Activated T-cell treated with anti-CD3 and anti-CD28 coated beads, Interleukin-2, amount 50 U/mL, for 4 hours (primary cell): Measurements from ENCODE around the gene SIRPB1. TPM values are rescaled to one million over a fixed set of nuclear protein-coding genes. Genes with fewer than 3 reads are reported as not detected.
"Not testable (repeated sequence)": the region's sequence is repeated elsewhere in the genome, so short reads cannot be mapped to it uniquely, and the experiment has no call there.

Experiments
- ATAC-seq, 2 donors: fragments of 200-7000 bp; cut with Tn5 transposase; one replicate each; pipeline ENCODE4 v1.10.0; 2021
- DNase-seq: peaks from one replicate; pipeline ENCODE4 v3.0.0-alpha.2; 2020
- H3K27me3 Mint-ChIP-seq: one replicate; pipeline ENCODE4 v1.8.0; 2021; ENCODE audit warnings: low read depth, mixed read lengths
- H3K36me3 Mint-ChIP-seq: one replicate; pipeline ENCODE4 v1.8.0; 2022; ENCODE audit warnings: mixed read lengths; ENCODE audit not compliant: insufficient read depth
- H3K4me1 Mint-ChIP-seq: one replicate; pipeline ENCODE4 v1.8.0; 2021; ENCODE audit warnings: low read depth, mixed read lengths
- H3K4me3 Mint-ChIP-seq: one replicate; pipeline ENCODE4 v1.8.0; 2021; ENCODE audit warnings: mild to moderate bottlenecking, moderate library complexity, mixed read lengths
- H3K9me3 Mint-ChIP-seq: one replicate; pipeline ENCODE4 v1.8.0; 2021; ENCODE audit warnings: mixed read lengths
- total RNA-seq, 3 donors: library from RNA; stranded (reverse); gene quantifications; one replicate each; pipeline ENCODE4 v1.2.1, GENCODE V29; 2021

SIRPB1 gene
- total RNA-seq, 3 donors from 2014 or later, result 0.34 to 0.78 (median 0.73) TPM

DNA sequence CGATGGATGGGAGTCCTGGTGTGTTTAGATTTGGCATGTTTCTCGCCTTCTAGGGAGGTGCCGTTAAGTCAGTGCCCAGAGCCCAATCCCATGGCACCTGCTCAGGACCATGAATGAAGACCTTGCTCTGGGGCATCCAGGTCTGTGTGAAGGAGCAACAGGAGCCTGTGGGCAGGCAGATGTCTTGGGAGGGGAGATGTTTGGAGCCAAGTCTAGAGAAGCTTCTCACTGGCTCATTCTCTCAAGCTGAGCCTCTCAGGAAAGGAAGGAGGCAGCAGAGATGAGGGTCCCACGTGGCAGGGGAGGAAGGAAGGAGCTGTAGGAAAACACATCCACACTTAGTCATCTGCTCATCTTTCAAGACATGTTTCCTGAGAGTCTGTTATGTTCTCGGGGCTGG, 9.5 kb upstream of the SIRPB1 start:
- H3K27me3 Mint-ChIP-seq, result no peaks in the 10 kb centered on the region
- DNase-seq (no peak), ATAC-seq (no peak)
- H3K4me3 Mint-ChIP-seq, result no peak overlapping the region
- no peaks in the 10 kb centered on the region for H3K9me3 Mint-ChIP-seq
- H3K36me3 Mint-ChIP-seq, result peaks cover 41% of the 10 kb centered on the region
- H3K4me1 Mint-ChIP-seq, result peaks cover 80% of the 10 kb centered on the region

DNA sequence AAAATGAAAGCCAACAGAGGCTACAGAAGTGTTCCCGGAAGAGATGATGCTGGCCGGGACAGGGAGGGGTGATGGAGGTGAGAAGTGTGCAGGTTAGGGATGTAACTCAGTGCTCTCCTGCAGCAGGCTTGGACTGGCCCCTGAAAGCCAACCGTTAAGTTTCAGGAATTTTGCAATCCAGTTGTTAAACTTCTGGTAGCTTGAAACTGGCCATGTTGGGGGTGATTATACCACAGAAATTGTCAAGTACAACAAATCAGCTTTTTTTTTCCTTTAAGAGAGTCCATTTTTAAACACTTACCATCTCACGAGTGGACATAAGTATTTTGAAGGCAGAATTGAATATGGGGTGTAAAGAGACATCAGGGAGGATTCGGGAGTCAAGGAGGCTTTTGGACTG, 8.8 kb upstream of the SIRPB1 start:
- H3K4me1 Mint-ChIP-seq, result peaks cover 83% of the 10 kb centered on the region
- ATAC-seq (no peak), DNase-seq (no peak)
- no peak overlapping the region for H3K4me3 Mint-ChIP-seq
- peaks cover 39% of the 10 kb centered on the region for H3K36me3 Mint-ChIP-seq
- H3K9me3 Mint-ChIP-seq, result no peaks in the 10 kb centered on the region
- no peaks in the 10 kb centered on the region for H3K27me3 Mint-ChIP-seq

DNA sequence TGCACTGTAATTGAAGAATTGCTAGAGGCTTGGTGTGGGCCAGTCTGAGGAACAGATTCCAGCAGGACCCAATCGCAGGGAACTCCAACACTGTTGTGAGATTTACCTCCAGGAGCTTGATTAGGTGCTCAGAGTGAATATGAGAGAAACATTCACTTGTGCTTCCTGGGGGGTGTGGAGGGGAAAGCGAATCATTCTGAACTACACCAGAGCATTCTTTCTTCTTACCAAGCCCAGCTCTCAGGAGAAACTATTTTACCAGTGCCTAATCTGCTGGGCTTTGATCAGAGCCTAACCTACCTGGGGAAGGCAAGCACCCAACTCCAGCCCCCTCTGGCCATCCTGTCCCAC, 7.4 kb upstream of the SIRPB1 start:
- peaks cover 84% of the 10 kb centered on the region for H3K4me1 Mint-ChIP-seq
- no peaks in the 10 kb centered on the region for H3K27me3 Mint-ChIP-seq
- H3K36me3 Mint-ChIP-seq, result peaks cover 34% of the 10 kb centered on the region
- no peak for ATAC-seq
- H3K9me3 Mint-ChIP-seq, result no peaks in the 10 kb centered on the region
- no peak for DNase-seq
- H3K4me3 Mint-ChIP-seq, result no peak overlapping the region

DNA sequence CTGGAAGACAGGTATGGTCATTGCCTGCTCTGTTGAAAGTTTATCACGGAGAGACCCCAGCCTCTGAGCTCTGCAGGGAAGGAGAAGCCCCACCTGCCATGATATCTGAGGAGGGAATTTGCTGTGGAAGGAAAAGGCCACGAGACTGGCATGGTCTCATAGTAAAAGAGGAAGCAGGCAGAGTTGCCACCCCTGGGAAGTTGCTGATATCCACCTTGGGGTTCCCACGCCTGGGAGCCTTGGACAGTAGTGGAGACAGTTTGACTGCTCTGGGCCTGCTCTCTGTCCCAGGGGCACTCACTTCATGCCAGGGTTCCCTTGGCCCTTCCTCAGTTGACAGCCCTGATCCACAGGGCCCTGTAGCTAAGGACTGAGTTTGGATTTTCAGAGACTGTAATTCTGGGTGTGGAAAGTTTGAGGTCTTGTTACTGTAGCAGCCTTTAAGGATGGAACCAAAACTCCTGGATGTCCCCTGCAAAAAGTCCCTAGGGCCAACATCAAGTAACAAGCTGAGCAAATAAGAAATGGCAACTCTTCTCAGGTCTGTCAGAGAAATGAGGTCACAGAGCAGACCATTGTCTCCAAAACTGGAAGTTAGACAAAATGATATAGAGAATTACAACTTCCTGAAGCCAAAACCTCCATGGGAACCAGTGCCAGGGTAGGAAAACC, 6.9 kb upstream of the SIRPB1 start:
- Mint-ChIP-seq H3K9me3 (no peaks in the 10 kb centered on the region), H3K36me3 (peaks cover 34% of the 10 kb centered on the region), H3K4me3 (no peak overlapping the region), H3K4me1 (peaks cover 84% of the 10 kb centered on the region), H3K27me3 (no peaks in the 10 kb centered on the region)
- DNase-seq (no peak), ATAC-seq (no peak)

DNA sequence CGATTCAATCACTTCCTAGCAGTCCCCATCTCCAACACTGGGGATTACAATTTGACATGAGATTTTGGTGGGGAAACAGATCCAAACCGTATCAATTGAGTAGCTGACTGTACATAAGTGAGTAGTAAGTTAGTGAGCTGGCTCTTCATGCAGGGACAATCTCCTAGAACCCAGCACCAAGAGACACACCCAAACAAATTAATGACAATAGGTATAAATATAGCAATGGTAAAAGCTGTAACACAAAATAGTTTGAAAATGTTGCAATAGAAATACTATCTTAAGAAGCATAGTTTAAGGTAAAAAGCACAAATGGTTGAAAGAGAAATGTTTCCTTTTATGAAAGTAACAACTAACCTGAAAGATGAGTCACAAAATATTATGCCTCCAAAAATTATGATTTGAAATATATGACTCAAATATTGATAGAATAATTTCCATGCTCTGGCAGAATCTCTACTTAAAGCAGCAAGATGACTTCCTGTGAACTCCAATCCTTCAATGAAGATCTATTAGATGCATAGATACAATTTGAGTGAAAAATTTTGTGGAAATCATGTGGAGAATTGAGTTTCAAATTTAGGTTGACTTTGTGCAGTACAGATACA, 5.4 kb upstream of the SIRPB1 start:
- no peaks in the 10 kb centered on the region for H3K9me3 Mint-ChIP-seq
- H3K27me3 Mint-ChIP-seq, result no peaks in the 10 kb centered on the region
- ATAC-seq, result peak; percentile 65 to 76
- no peak for DNase-seq
- peaks cover 28% of the 10 kb centered on the region for H3K36me3 Mint-ChIP-seq
- H3K4me1 Mint-ChIP-seq, result peaks cover 93% of the 10 kb centered on the region
- H3K4me3 Mint-ChIP-seq, result peak overlapping the region; percentile 63

DNA sequence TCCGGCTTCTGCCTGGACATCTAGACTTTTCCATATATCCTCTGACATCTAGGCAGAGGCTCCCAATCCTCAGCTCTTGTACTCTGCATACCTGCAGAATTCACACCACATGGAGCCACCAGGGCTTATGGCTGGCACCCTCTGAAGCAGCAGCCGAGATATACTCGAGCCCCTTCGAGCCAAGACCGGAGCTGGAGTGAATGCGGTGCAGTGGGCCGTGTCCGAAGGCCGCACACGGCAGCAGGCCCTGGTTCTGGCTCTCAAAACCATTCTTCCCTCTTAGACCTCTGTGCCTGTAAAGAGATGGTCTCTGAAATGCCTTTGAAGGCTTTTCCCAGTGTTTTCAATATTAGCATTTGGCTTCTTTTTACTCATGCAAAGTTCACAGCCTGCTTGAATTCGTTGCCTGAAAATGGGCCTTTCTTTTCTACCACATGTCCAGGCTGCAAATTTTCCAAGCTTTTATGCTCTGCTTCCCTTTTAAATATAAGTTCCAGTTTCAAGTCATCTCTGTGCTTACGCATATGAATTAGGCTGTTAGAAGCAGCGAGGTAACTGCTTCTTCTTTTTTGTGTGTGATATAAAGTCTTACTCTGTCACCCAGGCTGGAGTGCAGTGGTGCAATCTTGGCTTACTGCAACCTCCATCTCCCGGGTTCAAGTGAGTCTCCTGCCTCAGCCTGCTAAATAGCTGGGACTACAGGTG, 3.8 kb upstream of the SIRPB1 start:
- ATAC-seq (no peak), DNase-seq (no peak)
- H3K4me1 Mint-ChIP-seq, result peaks cover 95% of the 10 kb centered on the region
- H3K4me3 Mint-ChIP-seq, result no peak overlapping the region
- H3K36me3 Mint-ChIP-seq, result peaks cover 13% of the 10 kb centered on the region
- no peaks in the 10 kb centered on the region for H3K27me3 Mint-ChIP-seq
- peaks cover 6% of the 10 kb centered on the region for H3K9me3 Mint-ChIP-seq

DNA sequence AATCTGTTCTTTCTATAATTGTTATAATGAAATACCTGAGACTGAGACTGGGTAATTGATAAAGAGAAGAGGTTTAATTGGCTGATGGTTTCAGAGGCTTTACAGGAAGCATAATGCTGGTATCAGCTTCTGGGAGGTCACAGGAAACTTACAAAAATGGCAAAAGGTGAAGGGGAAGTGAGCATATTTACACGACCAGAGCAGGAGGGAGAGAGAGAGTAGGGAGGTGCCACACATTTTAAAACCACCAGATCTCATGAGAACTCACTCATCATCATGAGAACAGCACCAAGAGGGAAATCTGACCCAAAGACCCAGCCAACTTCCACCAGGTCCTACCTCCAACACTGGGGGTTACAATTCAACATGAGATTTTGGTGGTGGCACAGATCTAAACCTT, 2.6 kb upstream of the SIRPB1 start:
- ATAC-seq, result no peak
- peaks cover 6% of the 10 kb centered on the region for H3K9me3 Mint-ChIP-seq
- H3K36me3 Mint-ChIP-seq, result peaks cover 6% of the 10 kb centered on the region
- H3K4me3 Mint-ChIP-seq, result no peak overlapping the region
- H3K27me3 Mint-ChIP-seq, result no peaks in the 10 kb centered on the region
- peaks cover 86% of the 10 kb centered on the region for H3K4me1 Mint-ChIP-seq
- no peak for DNase-seq

DNA sequence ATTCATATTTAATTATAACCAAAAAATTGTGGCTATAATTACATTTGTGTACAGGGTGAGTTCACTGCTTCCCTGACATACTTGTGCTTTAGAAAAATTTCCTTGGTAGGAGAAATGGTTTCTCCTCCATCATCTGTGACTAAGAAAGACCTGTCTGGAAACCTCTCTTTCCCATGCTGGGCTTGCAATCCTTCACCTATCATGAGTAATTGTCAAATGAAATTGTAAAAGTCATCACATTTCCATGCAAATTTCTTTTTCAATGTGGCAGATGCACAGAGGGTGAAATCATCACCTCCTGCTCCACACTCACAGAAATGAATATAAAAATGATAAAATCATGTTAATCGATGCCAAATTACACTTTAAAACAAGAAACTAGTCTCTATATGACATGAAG, 1.5 kb upstream of the SIRPB1 start:
- no peaks in the 10 kb centered on the region for H3K27me3 Mint-ChIP-seq
- peaks cover 79% of the 10 kb centered on the region for H3K4me1 Mint-ChIP-seq
- DNase-seq (no peak), ATAC-seq (no peak)
- peaks cover 3% of the 10 kb centered on the region for H3K36me3 Mint-ChIP-seq
- H3K4me3 Mint-ChIP-seq, result no peak overlapping the region
- peaks cover 6% of the 10 kb centered on the region for H3K9me3 Mint-ChIP-seq

DNA sequence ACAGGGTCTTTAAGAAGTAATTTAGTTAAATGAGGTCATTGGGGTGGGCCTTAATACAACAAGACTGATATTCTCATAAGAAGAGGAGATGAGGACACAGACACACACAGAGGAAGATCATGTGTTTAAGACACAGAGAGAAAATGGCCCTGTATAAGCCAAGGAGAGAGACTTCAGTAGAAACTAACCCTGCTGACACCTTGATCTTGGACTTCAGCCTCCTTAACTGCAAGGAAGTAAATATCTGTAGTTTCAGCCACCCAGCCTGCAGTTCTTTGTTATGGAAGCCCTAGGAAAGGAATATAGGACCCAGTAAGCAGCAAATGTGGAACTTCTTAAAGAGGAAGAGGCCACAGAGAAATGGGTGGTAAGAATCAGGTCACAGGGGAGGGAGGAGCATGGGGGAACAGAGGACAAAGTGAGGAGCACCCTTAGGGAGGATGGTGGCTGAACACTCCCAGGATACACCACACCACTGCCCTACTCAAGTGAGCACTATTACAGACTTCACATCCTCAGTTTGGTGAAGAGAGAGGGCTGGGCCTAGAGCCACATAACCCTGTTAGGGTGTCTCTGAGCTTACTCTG, 762 bp downstream of the SIRPB1 start:
- H3K4me3 Mint-ChIP-seq, result no peak overlapping the region
- no peak for ATAC-seq

DNA sequence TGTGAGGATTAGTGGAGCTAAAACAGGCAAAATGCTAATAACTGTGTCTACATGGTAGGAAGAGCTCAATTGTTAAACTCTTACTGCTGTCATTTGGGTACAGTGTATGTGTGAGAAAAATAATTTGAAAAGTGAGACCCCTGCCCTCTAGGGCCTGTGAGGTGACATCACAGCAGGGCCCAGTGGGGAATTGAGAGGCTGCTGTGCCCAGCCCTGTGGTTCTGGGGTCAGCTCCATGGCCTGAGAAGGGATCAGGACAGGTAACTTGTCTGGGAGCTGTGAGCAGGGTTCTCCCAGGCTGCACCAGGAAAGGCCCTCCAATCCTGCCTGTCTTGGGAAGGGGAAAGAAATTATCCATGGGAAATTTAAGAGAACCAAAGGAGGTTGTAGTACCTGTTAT, 1.3 kb downstream of the SIRPB1 start:
- ATAC-seq, result no peak
- no peaks in the 10 kb centered on the region for H3K27me3 Mint-ChIP-seq
- H3K36me3 Mint-ChIP-seq, result peaks cover 3% of the 10 kb centered on the region
- no peak overlapping the region for H3K4me3 Mint-ChIP-seq
- DNase-seq, result no peak
- peaks cover 6% of the 10 kb centered on the region for H3K9me3 Mint-ChIP-seq
- H3K4me1 Mint-ChIP-seq, result peaks cover 51% of the 10 kb centered on the region

More for the DNA sequence above, 762 bp downstream of the SIRPB1 start:
- Mint-ChIP-seq H3K36me3 (peaks cover 2% of the 10 kb centered on the region), H3K4me1 (peaks cover 56% of the 10 kb centered on the region), H3K27me3 (no peaks in the 10 kb centered on the region), H3K9me3 (peaks cover 6% of the 10 kb centered on the region)
- no peak for DNase-seq

DNA sequence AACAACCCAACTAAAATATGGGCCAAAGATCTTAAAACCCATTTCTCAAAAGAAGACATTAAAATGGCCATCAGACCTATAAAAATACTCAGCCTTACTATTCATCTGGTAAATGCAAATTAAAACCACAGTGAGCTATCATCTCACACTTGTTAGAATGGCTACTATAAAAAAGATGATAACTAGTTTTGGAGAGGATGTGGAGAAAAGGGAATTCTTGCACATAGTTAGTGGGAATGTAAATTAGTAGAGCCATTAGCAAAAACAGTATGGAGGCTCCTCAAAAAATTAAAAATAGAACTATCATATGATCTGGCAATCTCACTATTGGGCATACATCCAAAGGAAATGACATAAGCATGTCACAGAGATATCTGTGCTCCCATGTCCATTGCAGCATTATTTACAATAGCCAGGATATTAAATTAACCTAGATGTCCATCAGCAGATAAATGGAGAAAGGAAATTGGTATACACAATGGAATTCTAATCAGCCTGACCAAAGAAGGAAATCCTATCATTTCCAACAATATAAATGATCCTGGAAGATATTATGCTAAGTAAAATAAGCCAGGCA, 2.9 kb downstream of the SIRPB1 start:
- H3K4me1 Mint-ChIP-seq, result peaks cover 36% of the 10 kb centered on the region
- ATAC-seq (no peak), DNase-seq (no peak)
- no peak overlapping the region for H3K4me3 Mint-ChIP-seq
- peaks cover 6% of the 10 kb centered on the region for H3K9me3 Mint-ChIP-seq
- peaks cover 3% of the 10 kb centered on the region for H3K36me3 Mint-ChIP-seq
- H3K27me3 Mint-ChIP-seq, result no peaks in the 10 kb centered on the region

DNA sequence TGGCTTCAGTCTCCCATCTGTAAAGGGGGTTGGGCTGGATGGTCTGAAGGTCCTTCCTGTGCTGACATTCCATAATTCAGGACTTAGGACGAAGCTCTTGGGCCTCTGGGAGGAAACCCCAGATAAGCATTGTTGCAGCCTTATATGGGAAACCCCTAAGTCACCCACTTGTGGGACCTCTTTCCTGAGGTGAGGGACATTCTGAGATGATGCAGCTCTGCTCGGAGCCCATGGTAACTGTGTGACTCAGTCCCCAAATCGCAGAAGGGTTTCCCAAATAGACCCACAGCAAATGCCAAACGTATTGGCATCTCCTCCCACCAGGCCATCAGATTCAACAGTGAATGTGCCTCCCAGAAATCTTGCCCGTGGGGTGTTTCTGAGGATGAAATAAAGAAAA, 9.4 kb downstream of the SIRPB1 start:
- H3K36me3 Mint-ChIP-seq, H3K4me3 Mint-ChIP-seq, H3K27me3 Mint-ChIP-seq, H3K4me1 Mint-ChIP-seq, DNase-seq, ATAC-seq, H3K9me3 Mint-ChIP-seq: not testable (repeated sequence)

DNA sequence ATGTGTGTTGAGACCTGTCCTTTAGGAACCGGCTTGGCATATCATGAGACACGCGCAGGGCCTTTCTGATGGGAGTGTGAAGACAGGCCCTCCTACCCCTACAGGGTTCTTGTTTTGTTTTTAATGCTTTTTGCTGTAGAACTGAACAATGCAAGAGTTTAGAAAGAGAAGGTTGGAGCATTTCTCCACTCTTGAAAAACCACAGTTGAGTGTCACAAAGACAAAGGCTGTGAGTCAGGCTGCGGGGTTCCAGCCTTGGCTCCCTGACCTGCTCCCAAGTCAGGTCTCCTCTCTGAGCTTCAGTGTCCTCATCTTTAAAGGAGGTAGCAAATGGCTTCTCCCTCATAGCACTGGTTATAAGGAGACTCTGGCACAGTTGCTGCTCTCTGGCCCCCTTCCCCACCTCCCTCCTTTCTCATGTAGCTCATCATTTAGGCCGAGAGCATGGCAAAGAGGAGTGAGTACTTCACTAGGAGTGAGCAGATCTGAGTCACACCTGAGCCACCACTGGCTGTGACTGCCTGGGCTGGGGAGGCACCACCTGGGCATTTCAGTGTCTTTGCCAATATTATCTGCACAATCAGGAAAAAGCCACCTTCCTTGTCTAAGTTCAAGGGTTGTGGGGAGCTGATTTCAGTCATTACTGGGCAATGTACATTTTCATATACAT, 11.0 kb downstream of the SIRPB1 start:
- not testable (repeated sequence) for H3K4me1 Mint-ChIP-seq, H3K27me3 Mint-ChIP-seq, H3K4me3 Mint-ChIP-seq, H3K36me3 Mint-ChIP-seq, H3K9me3 Mint-ChIP-seq, DNase-seq
- ATAC-seq, result peak in 1 of 2 donors; percentile 27

DNA sequence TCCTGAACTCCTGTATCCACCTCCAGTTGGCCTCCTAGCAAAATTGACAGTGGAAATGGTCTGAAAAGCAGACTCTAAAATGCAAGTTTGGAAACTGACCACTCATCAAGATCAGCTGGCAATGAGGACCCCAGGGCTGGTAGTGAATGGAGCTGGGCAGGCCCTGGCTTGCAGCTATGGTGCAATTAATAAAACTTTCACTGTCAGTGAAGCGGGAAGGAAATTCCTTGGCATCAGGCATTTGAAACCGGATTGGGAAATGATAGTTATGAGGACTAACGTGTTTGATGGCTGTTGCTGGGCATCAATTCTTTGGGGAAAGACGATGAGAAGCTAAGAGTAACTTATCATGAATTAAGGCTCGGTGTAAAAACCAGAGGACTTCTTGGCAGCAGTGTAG, 19.1 kb downstream of the SIRPB1 start:
- Mint-ChIP-seq H3K4me1 (no peaks in the 10 kb centered on the region), H3K9me3 (no peaks in the 10 kb centered on the region), H3K36me3 (no peaks in the 10 kb centered on the region), H3K27me3 (no peaks in the 10 kb centered on the region), H3K4me3 (no peak overlapping the region)
- DNase-seq (no peak), ATAC-seq (no peak)
